Parathyroid adenoma (tissue), 2 donors: ENCODE results near the gene MAPK11.

ENCODE experiments used
- H2AFZ ChIP-seq: fragments of 300-600 bp; sonication (generic); one replicate; pipeline ENCODE4 v1.7.0; 2017; ENCODE audit warnings: antibody characterized with exemption, mild to moderate bottlenecking
- H3K27ac ChIP-seq: fragments of 300-600 bp; sonication (generic); one replicate; pipeline ENCODE4 v1.7.0; 2017
- H3K27me3 ChIP-seq: fragments of 300-600 bp; sonication (generic); one replicate; pipeline ENCODE4 v1.7.0; 2017; ENCODE audit warnings: low read length; ENCODE audit not compliant: control insufficient read depth, insufficient read depth
- H3K36me3 ChIP-seq: fragments of 300-600 bp; sonication (generic); one replicate; pipeline ENCODE4 v1.7.0; 2017; ENCODE audit warnings: low read length; ENCODE audit not compliant: control insufficient read depth, insufficient read depth
- H3K4me1 ChIP-seq: fragments of 300-600 bp; sonication (generic); one replicate; pipeline ENCODE4 v1.7.0; 2017; ENCODE audit warnings: control low read depth
- H3K4me2 ChIP-seq: fragments of 300-600 bp; sonication (generic); one replicate; pipeline ENCODE4 v1.7.0; 2017; ENCODE audit warnings: low read length
- H3K4me3 ChIP-seq: fragments of 300-600 bp; sonication (generic); one replicate; pipeline ENCODE4 v1.7.0; 2017; ENCODE audit warnings: low read depth, low read length
- H3K79me2 ChIP-seq: fragments of 300-600 bp; sonication (generic); one replicate; pipeline ENCODE4 v1.7.0; 2017; ENCODE audit warnings: control low read depth
- H3K9ac ChIP-seq: fragments of 300-600 bp; sonication (generic); one replicate; pipeline ENCODE4 v1.7.0; 2017; ENCODE audit warnings: mild to moderate bottlenecking
- H3K9me3 ChIP-seq: fragments of 300-600 bp; sonication (generic); one replicate; pipeline ENCODE4 v1.7.0; 2017; ENCODE audit warnings: low read length; ENCODE audit not compliant: control insufficient read depth
- CTCF ChIP-seq: fragments of 300-600 bp; sonication (generic); IDR thresholded peaks from one replicate; pipeline ENCODE4 v1.7.0; 2017; ENCODE audit warnings: antibody characterized with exemption, mild to moderate bottlenecking
- donor health status: primary hyperparathyroidism.

Gene MAPK11

DNA sequence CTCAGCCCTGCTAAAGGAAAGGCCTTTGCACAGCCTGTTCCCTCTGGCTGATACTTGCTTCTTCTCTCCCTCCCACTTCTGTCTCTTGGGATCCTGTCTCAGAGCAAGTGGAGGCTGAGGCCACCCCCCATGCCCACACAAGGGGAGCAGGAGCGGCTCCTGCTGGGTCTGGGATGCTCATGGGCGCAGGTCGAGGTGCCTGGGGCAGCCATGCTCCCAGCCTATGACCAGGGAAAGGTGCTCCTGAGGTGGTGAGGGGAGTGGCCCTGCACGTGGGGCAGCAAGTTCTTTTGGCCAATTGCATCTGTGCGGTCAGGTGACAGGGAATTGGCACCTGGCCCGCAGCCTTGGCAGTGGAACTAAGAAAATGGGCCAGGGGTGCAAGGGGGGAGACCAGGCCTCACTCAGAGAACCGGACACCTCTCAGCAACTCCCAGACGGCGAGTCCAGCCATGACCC lies 1.5 kb downstream of the MAPK11 start:
- no peaks in the 10 kb centered on the region for H3K9me3 ChIP-seq
- H3K79me2 ChIP-seq = no peaks in the 10 kb centered on the region
- H3K36me3 ChIP-seq = no peaks in the 10 kb centered on the region
- no peak overlapping the region for H3K9ac ChIP-seq
- no peak overlapping the region for H2AFZ ChIP-seq
- no peak overlapping the region for H3K4me3 ChIP-seq
- no peak overlapping the region for H3K27ac ChIP-seq
- peaks cover 3% of the 10 kb centered on the region for H3K4me1 ChIP-seq
- no peak for TF ChIP-seq CTCF
- H3K27me3 ChIP-seq = no peaks in the 10 kb centered on the region
- peak overlapping the region; percentile 66 for H3K4me2 ChIP-seq

DNA sequence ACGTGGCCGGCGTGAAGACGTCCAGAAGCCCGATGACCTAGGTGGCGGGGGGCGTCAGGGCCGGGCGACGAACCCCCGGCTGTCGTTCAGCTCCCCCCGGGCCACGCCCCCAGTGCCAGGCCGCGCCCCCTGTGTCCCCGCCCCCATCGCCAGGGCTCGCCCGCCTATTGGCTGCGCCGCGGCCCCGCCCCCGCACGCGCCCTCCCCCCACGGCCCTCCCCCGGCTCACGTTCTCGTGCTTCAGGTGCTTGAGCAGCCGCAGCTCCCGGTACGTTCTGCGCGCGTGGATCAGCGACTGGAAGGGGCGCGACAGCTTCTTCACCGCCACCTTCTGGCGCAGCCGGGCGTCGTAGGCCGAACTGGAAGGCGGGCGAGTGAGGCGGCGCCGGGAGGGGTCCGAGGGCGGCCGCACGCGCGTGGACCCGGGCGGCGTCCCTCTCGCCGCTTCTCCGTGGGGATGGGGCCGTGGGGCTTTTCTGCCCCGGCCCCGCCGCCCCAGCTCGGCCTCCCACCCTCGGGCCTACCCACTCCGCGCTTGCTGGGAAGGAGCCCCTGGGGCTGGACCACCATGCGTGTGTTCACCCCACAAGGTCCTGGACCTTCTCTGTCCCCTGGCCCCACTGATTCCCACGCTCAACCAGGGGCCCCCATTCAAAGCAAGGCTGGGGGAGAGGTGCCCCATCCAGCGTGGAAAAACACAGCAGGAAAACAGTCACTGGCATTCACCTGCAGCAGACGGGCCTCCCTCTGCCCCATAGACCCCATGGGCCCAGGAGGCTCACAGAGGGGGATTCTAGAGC lies 2.4 kb downstream of the MAPK11 start:
- no peaks in the 10 kb centered on the region for H3K9me3 ChIP-seq
- no peak overlapping the region for H3K9ac ChIP-seq
- no peaks in the 10 kb centered on the region for H3K27me3 ChIP-seq
- H3K4me3 ChIP-seq = no peak overlapping the region
- H3K36me3 ChIP-seq = no peaks in the 10 kb centered on the region
- no peaks in the 10 kb centered on the region for H3K79me2 ChIP-seq
- H3K4me2 ChIP-seq = peak overlapping the region; percentile 58
- H3K4me1 ChIP-seq = peaks cover 3% of the 10 kb centered on the region
- peak; percentile 16 for TF ChIP-seq CTCF
- H3K27ac ChIP-seq = no peak overlapping the region
- no peak overlapping the region for H2AFZ ChIP-seq

- no peak overlapping the region for H3K9ac ChIP-seq
- H2AFZ ChIP-seq = no peak overlapping the region
- H3K4me2 ChIP-seq = peak overlapping the region; percentile 58
- H3K36me3 ChIP-seq = no peaks in the 10 kb centered on the region
- H3K27ac ChIP-seq = no peak overlapping the region
- H3K4me3 ChIP-seq = no peak overlapping the region
- no peak for TF ChIP-seq CTCF
- H3K4me1 ChIP-seq = peaks cover 5% of the 10 kb centered on the region
- H3K79me2 ChIP-seq = no peaks in the 10 kb centered on the region
- H3K27me3 ChIP-seq = no peaks in the 10 kb centered on the region
- no peaks in the 10 kb centered on the region for H3K9me3 ChIP-seq
These were observed 3.2 kb downstream of the MAPK11 start for GRCh38 chr22:50266994-50267393.

DNA sequence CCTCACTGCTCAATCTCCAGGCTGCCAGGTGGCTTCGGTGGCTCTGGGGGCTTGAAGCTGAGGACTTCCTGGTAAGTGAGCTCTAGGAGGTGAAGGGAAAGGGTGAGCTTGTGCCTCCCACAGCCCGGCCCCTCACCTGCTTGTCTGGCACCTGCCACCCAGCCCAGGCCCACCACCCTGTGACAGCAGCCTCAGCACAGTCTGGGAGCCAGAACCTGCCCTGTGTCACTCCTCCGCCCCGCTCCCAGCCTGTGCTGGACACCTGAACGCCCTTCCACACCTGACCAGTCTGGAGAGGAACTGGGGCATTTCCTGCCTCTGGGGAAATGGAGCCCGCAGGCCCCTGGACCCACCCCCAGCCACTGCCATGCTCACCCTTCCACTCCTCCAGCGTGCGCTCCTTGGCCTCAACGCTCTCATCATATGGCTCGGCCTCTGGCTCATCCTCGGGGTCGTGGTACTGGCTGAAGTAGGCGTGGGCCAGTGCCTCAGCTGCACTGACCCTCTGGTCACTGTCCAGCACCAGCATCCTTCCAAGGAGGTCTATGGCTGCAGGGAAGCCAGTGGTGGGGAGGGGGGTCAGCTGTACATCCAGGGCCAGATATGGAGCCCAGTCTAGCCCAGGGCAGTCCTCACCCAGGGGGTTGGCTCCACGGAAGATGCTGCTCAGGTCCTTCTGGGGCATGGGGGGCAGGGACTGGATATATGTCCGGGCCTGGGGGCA lies 5.1 kb downstream of the MAPK11 start:
- Histone ChIP-seq H3K4me2 (no peak overlapping the region), H3K4me3 (no peak overlapping the region), H3K27ac (no peak overlapping the region), H3K79me2 (no peaks in the 10 kb centered on the region), H3K9me3 (no peaks in the 10 kb centered on the region), H3K36me3 (no peaks in the 10 kb centered on the region), H3K9ac (no peak overlapping the region), H2AFZ (no peak overlapping the region), H3K27me3 (no peaks in the 10 kb centered on the region), H3K4me1 (peaks cover 5% of the 10 kb centered on the region)
- TF ChIP-seq CTCF = no peak
